B cell (primary cell): Measurements from ENCODE around the gene KRTAP5-8. TPM values are rescaled to one million over a fixed set of nuclear protein-coding genes. Genes with fewer than 3 reads are reported as not detected.

Experiments
- ATAC-seq: fragments of 200-7000 bp; cut with Tn5 transposase; one replicate; pipeline ENCODE4 v1.10.0; 2021; ENCODE audit warnings: low read depth, mild to moderate bottlenecking, moderate number of reproducible peaks, moderate library complexity
- CTCF ChIA-PET: fragments of 350-600 bp; sonication (Branson Sonifier 250); formaldehyde crosslinking; loops from one replicate; lab custom pipeline; 2021; ENCODE audit warnings: antibody characterized with exemption, inconsistent platforms; lab: Charles Lee
- POLR2A ChIA-PET: fragments of 350-600 bp; sonication (Branson Sonifier 250); formaldehyde crosslinking; loops from one replicate; lab custom pipeline; 2021; ENCODE audit warnings: antibody characterized with exemption; lab: Charles Lee
- DNase-seq: peaks from one replicate; pipeline ENCODE4 v3.0.0; 2013
- H2AFZ ChIP-seq: 2 replicates; pipeline ENCODE4 v1.6.1; 2012; ENCODE audit warnings: mild to moderate bottlenecking, low read depth, low read length; ENCODE audit not compliant: insufficient read depth, poor library complexity, severe bottlenecking
- H3K27ac ChIP-seq, 2 donors: 1 replicate in 1 of 2; 2 replicates in 1 of 2; pipeline ENCODE4 v1.5.1; 2012 to 2013; ENCODE audit warnings: low read length in 2 of 2, mild to moderate bottlenecking in 2 of 2, moderate library complexity in 1 of 2
- H3K27me3 ChIP-seq, 4 experiments: fragments of 200-600 bp in 1 of 4; sonication (generic) in 1 of 4; replicated peaks in 1 of 4; 1 replicate in 2 of 4; 2 replicates in 2 of 4; pipeline versions ENCODE4 v1.6.1 to v1.7.0; 2013 to 2016; ENCODE audit warnings: low read length in 3 of 4, mild to moderate bottlenecking in 2 of 4, mixed read lengths in 1 of 4, moderate library complexity in 1 of 4; ENCODE audit not compliant: insufficient read depth in 4 of 4, control insufficient read depth in 3 of 4; ENCODE audit errors: control extremely low read depth in 1 of 4
- H3K36me3 ChIP-seq, 2 experiments: replicated peaks in 1 of 2; 1 replicate in 1 of 2; 2 replicates in 1 of 2; pipeline versions ENCODE4 v1.6.1 to v1.7.1; 2013; ENCODE audit warnings: low read length in 1 of 2; ENCODE audit not compliant: insufficient read depth in 2 of 2, control insufficient read depth in 1 of 2; ENCODE audit errors: control extremely low read depth in 1 of 2, extremely low read depth in 1 of 2
- H3K4me1 ChIP-seq, 2 donors: fragments of 200-600 bp in 1 of 2; sonication (generic) in 1 of 2; 1 replicate in 1 of 2; 2 replicates in 1 of 2; pipeline versions ENCODE4 v1.5.1 to v1.6.1; 2013 to 2017; ENCODE audit warnings: low read length in 2 of 2; ENCODE audit not compliant: control insufficient read depth in 2 of 2, insufficient read depth in 2 of 2
- H3K4me2 ChIP-seq: replicated peaks from 2 replicates; pipeline ENCODE3; 2012; ENCODE audit warnings: mild to moderate bottlenecking, low read depth, low read length; ENCODE audit not compliant: poor library complexity, severe bottlenecking
- H3K4me3 ChIP-seq, 5 experiments: fragments of 200-600 bp in 1 of 5; sonication (generic) in 1 of 5; 1 replicate in 3 of 5; 2 replicates in 2 of 5; pipeline versions ENCODE4 v1.5.1 to v1.7.0; 2011 to 2016; ENCODE audit warnings: low read length in 4 of 5, mild to moderate bottlenecking in 4 of 5, low read depth in 2 of 5, control low read depth in 1 of 5, moderate library complexity in 1 of 5; ENCODE audit not compliant: insufficient read depth in 1 of 5; ENCODE audit errors: control extremely low read depth in 1 of 5, extremely low read depth in 1 of 5
- H3K79me2 ChIP-seq: fragments of 200-600 bp; sonication (generic); one replicate; pipeline ENCODE4 v1.6.0; 2016; ENCODE audit warnings: low read length; ENCODE audit not compliant: control insufficient read depth, insufficient read depth
- H3K9ac ChIP-seq: fragments of 200-600 bp; sonication (generic); 2 replicates; pipeline ENCODE4 v1.6.1; 2017; ENCODE audit warnings: mild to moderate bottlenecking, low read length, moderate library complexity
- H3K9me3 ChIP-seq, 3 donors: one replicate each; pipeline versions ENCODE4 v1.6.1 to v1.7.1; 2013; ENCODE audit warnings: low read length in 2 of 3; ENCODE audit not compliant: control insufficient read depth in 2 of 3, insufficient read depth in 1 of 3; ENCODE audit errors: control extremely low read depth in 1 of 3
- H4K20me1 ChIP-seq: 2 replicates; pipeline ENCODE4 v1.6.0; 2012; ENCODE audit warnings: mild to moderate bottlenecking, low read length; ENCODE audit not compliant: insufficient read depth, control insufficient read depth, poor library complexity, severe bottlenecking
- H3K27ac Mint-ChIP-seq: one replicate; pipeline ENCODE4 v1.8.0; 2021; ENCODE audit warnings: mixed read lengths
- H3K27me3 Mint-ChIP-seq: one replicate; pipeline ENCODE4 v1.8.0; 2021; ENCODE audit warnings: mixed read lengths
- H3K4me1 Mint-ChIP-seq: one replicate; pipeline ENCODE4 v1.8.0; 2021; ENCODE audit warnings: mixed read lengths
- H3K4me3 Mint-ChIP-seq: one replicate; pipeline ENCODE4 v1.8.0; 2021; ENCODE audit warnings: mixed read lengths
- H3K9me3 Mint-ChIP-seq: one replicate; pipeline ENCODE4 v1.8.0; 2022; ENCODE audit warnings: mixed read lengths; ENCODE audit not compliant: insufficient read depth
- CTCF ChIP-seq: fragments of 200-600 bp; IDR thresholded peaks from one replicate; pipeline ENCODE4 v1.8.0; 2022; ENCODE audit warnings: antibody characterized with exemption, mild to moderate bottlenecking
- EZH2 ChIP-seq: IDR thresholded peaks from 2 replicates; pipeline ENCODE4 v1.6.1; 2012; ENCODE audit warnings: borderline replicate concordance, low read depth, mild to moderate bottlenecking, moderate library complexity, low read length; ENCODE audit not compliant: insufficient read depth, poor library complexity, severe bottlenecking
- WGBS: methylation state at CpG from one replicate; pipeline ENCODE4 v1.1.5; 2013; ENCODE audit warnings: missing lambda C conversion rate; ENCODE audit not compliant: insufficient coverage; 5-methylcytosine and 5-hydroxymethylcytosine counted together
- intact Hi-C: fragments of 100-400 bp; cut with micrococcal nuclease; formaldehyde crosslinking; loops from one replicate; pipeline ENCODE4 v1.10.0; 2022
- polyA plus RNA-seq: library from polyadenylated mRNA; depleted of rRNA; stranded (reverse); fragments of >200 nt; gene quantifications from 2 replicates; pipeline ENCODE4 v1.2.3, GENCODE V29; 2012
- total RNA-seq, 2 donors: library from RNA; stranded (reverse); fragments of 120-200 nt in 1 of 2; gene quantifications; 1 replicate in 1 of 2; 2 replicates in 1 of 2; pipeline versions ENCODE4 v1.2.3 to v1.2.4, GENCODE V29; 2013 to 2022

The KRTAP5-8 gene
- total and polyA plus RNA-seq, 2 donors (not counting 1 experiment from before 2014, with no cell fraction given) = 0.10 to 0.49 TPM

- intact Hi-C loops = no loop called here
- Histone ChIP-seq H3K79me2 (no peaks in the 10 kb centered on the region), H3K4me2 (no peak overlapping the region), H3K9ac (no peak overlapping the region), H3K27ac (no peak overlapping the region), H2AFZ (no peak overlapping the region), H3K36me3 (no peaks in the 10 kb centered on the region), H3K4me3 (no peak overlapping the region), H3K27me3 (peaks cover 0 to 3% (median 0%) of the 10 kb centered on the region in 4 experiments), H4K20me1 (no peaks in the 10 kb centered on the region), H3K4me1 (no peaks in the 10 kb centered on the region), H3K9me3 (peaks cover 0 to 4% (median 0%) of the 10 kb centered on the region in 3 donors)
- ChIA-PET POLR2A (no interaction called here), CTCF (no interaction called here)
- Mint-ChIP-seq H3K27me3 (peaks cover 11% of the 10 kb centered on the region), H3K4me3 (no peak overlapping the region), H3K27ac (no peak overlapping the region), H3K4me1 (peaks cover 4% of the 10 kb centered on the region), H3K9me3 (no peaks in the 10 kb centered on the region)
- 90% methylated on average over 6 of the region's 6 CpGs for WGBS
- TF ChIP-seq CTCF (no peak), EZH2 (no peak)
- ATAC-seq (no peak), DNase-seq (no peak)
Measured at GRCh38 chr11:71527576-71528210, 10.1 kb upstream of the KRTAP5-8 start.

- no peaks in the 10 kb centered on the region for H3K4me1 ChIP-seq
- Mint-ChIP-seq H3K4me1 (peaks cover 4% of the 10 kb centered on the region), H3K27me3 (peaks cover 11% of the 10 kb centered on the region), H3K4me3 (no peak overlapping the region), H3K27ac (no peak overlapping the region), H3K9me3 (no peaks in the 10 kb centered on the region)
- TF ChIP-seq EZH2 = no peak
- TF ChIP-seq CTCF = no peak
- WGBS = 96% methylated on average over 6 of the region's 11 CpGs
- POLR2A ChIA-PET = no interaction called here
- ATAC-seq = no peak
- CTCF ChIA-PET = no interaction called here
- H3K4me2 ChIP-seq = no peak overlapping the region
- DNase-seq = no peak
- no peak overlapping the region for H3K9ac ChIP-seq
- intact Hi-C loops = no loop called here
- no peak overlapping the region for H3K4me3 ChIP-seq
- peaks cover 0 to 3% (median 0%) of the 10 kb centered on the region in 4 experiments for H3K27me3 ChIP-seq
- H3K27ac ChIP-seq = no peak overlapping the region
- peaks cover 0 to under 1% (median 0%) of the 10 kb centered on the region in 3 donors for H3K9me3 ChIP-seq
- no peaks in the 10 kb centered on the region for H3K79me2 ChIP-seq
- no peak overlapping the region for H2AFZ ChIP-seq
- H3K36me3 ChIP-seq = no peaks in the 10 kb centered on the region
- H4K20me1 ChIP-seq = no peaks in the 10 kb centered on the region
Measured at GRCh38 chr11:71530602-71531001, 7.2 kb upstream of the KRTAP5-8 start.
